Neural progenitor cell (in vitro differentiated cells): ENCODE results near the gene PCDHB16. TPM values are rescaled to one million over a fixed set of nuclear protein-coding genes. Genes with fewer than 3 reads are reported as not detected.
"Not testable (repeated sequence)": the region's sequence is repeated elsewhere in the genome, so short reads cannot be mapped to it uniquely, and the experiment has no call there.

ENCODE experiments used
- DNase-seq: peaks from one replicate; pipeline ENCODE4 v3.0.0-alpha.2; 2016; ENCODE audit warnings: low spot score
- H2AFZ ChIP-seq: fragments of 200-600 bp; sonication (generic); replicated peaks from 2 replicates; pipeline ENCODE4 v1.6.1; 2016; ENCODE audit warnings: antibody characterized with exemption
- H3F3A ChIP-seq: fragments of 200-600 bp; sonication (generic); 2 replicates; pipeline ENCODE4 v1.6.1; 2016; ENCODE audit warnings: antibody characterized with exemption, low read depth
- H3K27ac ChIP-seq: fragments of 200-600 bp; sonication (generic); 2 replicates; pipeline ENCODE4 v1.5.1; 2016; ENCODE audit warnings: mild to moderate bottlenecking
- H3K27me3 ChIP-seq: fragments of 200-600 bp; sonication (generic); 2 replicates; pipeline ENCODE4 v1.6.1; 2016; ENCODE audit warnings: mild to moderate bottlenecking, moderate library complexity
- H3K36me3 ChIP-seq: fragments of 200-600 bp; sonication (generic); 2 replicates; pipeline ENCODE4 v1.5.1; 2016
- H3K4me1 ChIP-seq: fragments of 200-600 bp; sonication (generic); 2 replicates; pipeline ENCODE4 v1.6.1; 2016; ENCODE audit warnings: mixed run types
- H3K4me2 ChIP-seq: fragments of 200-600 bp; sonication (generic); 2 replicates; pipeline ENCODE4 v1.6.1; 2016
- H3K4me3 ChIP-seq: fragments of 200-600 bp; sonication (generic); 2 replicates; pipeline ENCODE4 v1.5.1; 2016
- H3K79me2 ChIP-seq: fragments of 200-600 bp; sonication (generic); 2 replicates; pipeline ENCODE4 v1.6.1; 2016; ENCODE audit warnings: low read depth
- H3K9ac ChIP-seq: fragments of 200-600 bp; sonication (generic); 2 replicates; pipeline ENCODE4 v1.6.1; 2016
- H3K9me3 ChIP-seq: fragments of 200-600 bp; sonication (generic); 2 replicates; pipeline ENCODE4 v1.5.1; 2016; ENCODE audit warnings: low read depth
- H4K20me1 ChIP-seq: fragments of 200-600 bp; sonication (generic); 2 replicates; pipeline ENCODE4 v1.6.1; 2016; ENCODE audit warnings: low read depth
- H3K27ac Mint-ChIP-seq: 3 replicates; pipeline ENCODE4 v1.8.0; 2021; ENCODE audit warnings: mixed read lengths
- H3K27me3 Mint-ChIP-seq: 2 replicates; pipeline ENCODE4 v1.8.0; 2022; ENCODE audit warnings: low read depth, mild to moderate bottlenecking, inconsistent platforms, moderate library complexity, mixed read lengths; ENCODE audit not compliant: insufficient read depth
- H3K36me3 Mint-ChIP-seq: 3 replicates; pipeline ENCODE4 v1.8.0; 2021; ENCODE audit warnings: mixed read lengths
- H3K4me1 Mint-ChIP-seq: 3 replicates; pipeline ENCODE4 v1.8.0; 2021; ENCODE audit warnings: mixed read lengths
- H3K4me3 Mint-ChIP-seq: 3 replicates; pipeline ENCODE4 v1.8.0; 2021; ENCODE audit warnings: mild to moderate bottlenecking, moderate library complexity, mixed read lengths
- H3K9me3 Mint-ChIP-seq: 3 replicates; pipeline ENCODE4 v1.8.0; 2020; ENCODE audit warnings: mixed read lengths
- EZH2 ChIP-seq: fragments of 200-600 bp; sonication (generic); IDR thresholded peaks from 2 replicates; pipeline ENCODE4 v1.6.1; 2017; ENCODE audit warnings: antibody characterized with exemption, mild to moderate bottlenecking, moderate library complexity
- EZH2phosphoT487 ChIP-seq: fragments of 200-600 bp; sonication (generic); IDR thresholded peaks from 2 replicates; pipeline ENCODE4 v1.6.1; 2017; ENCODE audit warnings: antibody characterized with exemption
- total RNA-seq: library from RNA; depleted of rRNA; stranded (reverse); fragments of >200 nt; gene quantifications from 2 replicates; pipeline ENCODE4 v1.2.3, GENCODE V29; 2015; ENCODE audit warnings: low replicate concordance
- TF ChIP-seq, protein P1 (sequence below): fragments of 200-600 bp; sonication (generic); IDR thresholded peaks from 2 replicates; pipeline ENCODE4 v1.5.1; 2017; ENCODE audit warnings: antibody characterized with exemption, mild to moderate bottlenecking

PCDHB16 gene
- total RNA-seq, 1 donor from 2014 or later: 4.5 TPM

DNA sequence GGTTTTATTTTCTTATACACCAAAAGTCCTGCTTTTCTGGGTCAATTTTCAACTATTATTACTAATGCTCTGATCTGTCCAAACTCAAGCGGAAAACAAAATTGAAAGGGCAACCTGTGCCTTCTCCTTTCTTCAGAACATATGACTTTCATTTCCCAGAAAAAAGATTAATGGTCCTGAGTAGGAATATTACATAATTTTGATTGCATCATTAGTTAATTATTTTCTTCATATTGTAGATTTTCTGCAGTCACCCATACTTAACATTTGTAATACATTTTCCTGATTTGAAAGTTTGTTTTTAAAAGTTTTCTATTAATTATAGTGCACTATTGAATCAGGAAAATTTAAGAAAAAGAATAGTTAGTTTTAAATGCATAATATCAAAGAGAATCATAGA is 6.3 kb upstream of the PCDHB16 start:
- Histone ChIP-seq H3K27me3 (no peaks in the 10 kb centered on the region), H4K20me1 (no peaks in the 10 kb centered on the region), H3K36me3 (no peaks in the 10 kb centered on the region), H2AFZ (no peak overlapping the region), H3K4me2 (no peak overlapping the region), H3K4me3 (no peak overlapping the region), H3K9ac (no peak overlapping the region), H3K79me2 (no peaks in the 10 kb centered on the region), H3K9me3 (no peaks in the 10 kb centered on the region), H3F3A (no peaks in the 10 kb centered on the region), H3K27ac (no peak overlapping the region), H3K4me1 (no peaks in the 10 kb centered on the region)
- Mint-ChIP-seq H3K36me3 (no peaks in the 10 kb centered on the region), H3K27ac (no peak overlapping the region), H3K9me3 (peaks cover 21% of the 10 kb centered on the region), H3K4me1 (no peaks in the 10 kb centered on the region), H3K4me3 (no peak overlapping the region), H3K27me3 (peaks cover 6% of the 10 kb centered on the region)
- no peak for DNase-seq
- TF ChIP-seq, protein P1, sequence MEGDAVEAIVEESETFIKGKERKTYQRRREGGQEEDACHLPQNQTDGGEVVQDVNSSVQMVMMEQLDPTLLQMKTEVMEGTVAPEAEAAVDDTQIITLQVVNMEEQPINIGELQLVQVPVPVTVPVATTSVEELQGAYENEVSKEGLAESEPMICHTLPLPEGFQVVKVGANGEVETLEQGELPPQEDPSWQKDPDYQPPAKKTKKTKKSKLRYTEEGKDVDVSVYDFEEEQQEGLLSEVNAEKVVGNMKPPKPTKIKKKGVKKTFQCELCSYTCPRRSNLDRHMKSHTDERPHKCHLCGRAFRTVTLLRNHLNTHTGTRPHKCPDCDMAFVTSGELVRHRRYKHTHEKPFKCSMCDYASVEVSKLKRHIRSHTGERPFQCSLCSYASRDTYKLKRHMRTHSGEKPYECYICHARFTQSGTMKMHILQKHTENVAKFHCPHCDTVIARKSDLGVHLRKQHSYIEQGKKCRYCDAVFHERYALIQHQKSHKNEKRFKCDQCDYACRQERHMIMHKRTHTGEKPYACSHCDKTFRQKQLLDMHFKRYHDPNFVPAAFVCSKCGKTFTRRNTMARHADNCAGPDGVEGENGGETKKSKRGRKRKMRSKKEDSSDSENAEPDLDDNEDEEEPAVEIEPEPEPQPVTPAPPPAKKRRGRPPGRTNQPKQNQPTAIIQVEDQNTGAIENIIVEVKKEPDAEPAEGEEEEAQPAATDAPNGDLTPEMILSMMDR: no peak
- TF ChIP-seq EZH2phosphoT487 (no peak), EZH2 (no peak)

DNA sequence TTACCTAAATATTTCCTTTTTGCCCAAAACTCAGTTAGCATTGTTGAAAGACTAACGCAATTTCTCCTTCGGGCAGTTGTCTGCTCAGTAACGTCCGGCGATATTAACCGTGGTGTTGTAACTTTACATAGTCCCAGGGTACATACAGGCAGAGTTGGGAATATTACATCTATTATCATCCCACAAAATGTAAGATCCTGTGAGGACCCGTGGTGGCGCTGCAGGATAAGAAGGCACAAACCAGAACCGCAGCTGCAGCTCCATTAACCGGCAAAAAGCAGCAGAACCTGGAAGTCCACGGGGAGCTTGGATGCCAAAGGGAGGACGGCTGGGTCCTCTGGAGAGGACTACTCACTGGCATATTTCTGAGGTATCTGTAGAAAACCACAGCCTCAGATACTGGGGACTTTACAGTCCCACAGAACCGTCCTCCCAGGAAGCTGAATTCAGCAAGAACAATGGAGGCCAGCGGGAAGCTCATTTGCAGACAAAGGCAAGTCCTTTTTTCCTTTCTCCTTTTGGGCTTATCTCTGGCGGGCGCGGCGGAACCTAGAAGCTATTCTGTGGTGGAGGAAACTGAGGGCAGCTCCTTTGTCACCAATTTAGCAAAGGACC is 4.5 kb upstream of the PCDHB16 start, which contains the start of gene PCDHB8:
PCDHB8 (plus strand) TSS at position 214 of the 615 bp plus-strand sequence; CDS start at position 459, 245 bp downstream.
- H3K4me1 ChIP-seq, H3K79me2 ChIP-seq, H3K27me3 Mint-ChIP-seq, H3K27ac Mint-ChIP-seq, H3K4me2 ChIP-seq, H3K36me3 ChIP-seq, H3K9me3 ChIP-seq, H3K4me3 ChIP-seq, H3K27me3 ChIP-seq, H3K4me1 Mint-ChIP-seq, H3F3A ChIP-seq, H3K27ac ChIP-seq, H3K9ac ChIP-seq, H3K4me3 Mint-ChIP-seq, H3K36me3 Mint-ChIP-seq, H4K20me1 ChIP-seq, H2AFZ ChIP-seq: not testable (repeated sequence)
- H3K9me3 Mint-ChIP-seq: peaks cover 28% of the 10 kb centered on the region
- peak; percentile 7 for DNase-seq

DNA sequence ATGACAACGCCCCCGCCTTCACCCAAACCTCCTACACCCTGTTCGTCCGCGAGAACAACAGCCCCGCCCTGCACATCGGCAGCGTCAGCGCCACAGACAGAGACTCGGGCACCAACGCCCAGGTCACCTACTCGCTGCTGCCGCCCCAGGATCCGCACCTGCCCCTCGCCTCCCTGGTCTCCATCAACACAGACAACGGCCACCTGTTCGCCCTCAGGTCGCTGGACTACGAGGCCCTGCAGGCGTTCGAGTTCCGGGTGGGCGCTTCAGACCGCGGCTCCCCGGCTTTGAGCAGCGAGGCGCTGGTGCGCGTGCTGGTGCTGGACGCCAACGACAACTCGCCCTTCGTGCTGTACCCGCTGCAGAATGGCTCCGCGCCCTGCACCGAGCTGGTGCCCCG is 2.8 kb upstream of the PCDHB16 start:
- H2AFZ ChIP-seq, H3K27ac Mint-ChIP-seq, H3K36me3 ChIP-seq, H3K4me2 ChIP-seq, H3K79me2 ChIP-seq, H3K4me3 ChIP-seq, DNase-seq, H3K4me1 ChIP-seq, H3K36me3 Mint-ChIP-seq, H3F3A ChIP-seq, H4K20me1 ChIP-seq, H3K27me3 Mint-ChIP-seq, H3K4me3 Mint-ChIP-seq, H3K9me3 ChIP-seq, H3K4me1 Mint-ChIP-seq, H3K9ac ChIP-seq, H3K27ac ChIP-seq, H3K27me3 ChIP-seq: not testable (repeated sequence)
- H3K9me3 Mint-ChIP-seq: peaks cover 25% of the 10 kb centered on the region

GRCh38 chr5:141179876-141180275 is 2.3 kb upstream of the PCDHB16 start:
- H3K36me3 Mint-ChIP-seq: peaks cover 11% of the 10 kb centered on the region
- not testable (repeated sequence) for H3K9ac ChIP-seq, H3K4me1 ChIP-seq, H3K36me3 ChIP-seq, H3K4me3 Mint-ChIP-seq, H4K20me1 ChIP-seq, H3F3A ChIP-seq, H3K27ac Mint-ChIP-seq, H3K27ac ChIP-seq, H3K27me3 ChIP-seq, H2AFZ ChIP-seq, H3K4me1 Mint-ChIP-seq, H3K9me3 ChIP-seq, H3K4me2 ChIP-seq, DNase-seq, H3K79me2 ChIP-seq, H3K4me3 ChIP-seq, H3K27me3 Mint-ChIP-seq
- H3K9me3 Mint-ChIP-seq: peaks cover 30% of the 10 kb centered on the region

- Histone ChIP-seq H3K27me3 (no peaks in the 10 kb centered on the region), H3K9ac (no peak overlapping the region), H4K20me1 (no peaks in the 10 kb centered on the region), H3K36me3 (no peaks in the 10 kb centered on the region), H3K4me3 (no peak overlapping the region), H2AFZ (no peak overlapping the region), H3K4me1 (no peaks in the 10 kb centered on the region), H3K27ac (no peak overlapping the region), H3K9me3 (no peaks in the 10 kb centered on the region), H3K79me2 (no peaks in the 10 kb centered on the region), H3K4me2 (no peak overlapping the region), H3F3A (no peaks in the 10 kb centered on the region)
- peaks cover 6% of the 10 kb centered on the region for H3K27me3 Mint-ChIP-seq
- H3K27ac Mint-ChIP-seq: no peak overlapping the region
- no peak for TF ChIP-seq EZH2
- TF ChIP-seq EZH2phosphoT487: no peak
- TF ChIP-seq, protein P1: no peak
- peaks cover 14% of the 10 kb centered on the region for H3K36me3 Mint-ChIP-seq
- H3K4me3 Mint-ChIP-seq: no peak overlapping the region
- peaks cover 33% of the 10 kb centered on the region for H3K9me3 Mint-ChIP-seq
- no peaks in the 10 kb centered on the region for H3K4me1 Mint-ChIP-seq
- DNase-seq: no peak
Measured at GRCh38 chr5:141180313-141180712, 1.9 kb upstream of the PCDHB16 start.

DNA sequence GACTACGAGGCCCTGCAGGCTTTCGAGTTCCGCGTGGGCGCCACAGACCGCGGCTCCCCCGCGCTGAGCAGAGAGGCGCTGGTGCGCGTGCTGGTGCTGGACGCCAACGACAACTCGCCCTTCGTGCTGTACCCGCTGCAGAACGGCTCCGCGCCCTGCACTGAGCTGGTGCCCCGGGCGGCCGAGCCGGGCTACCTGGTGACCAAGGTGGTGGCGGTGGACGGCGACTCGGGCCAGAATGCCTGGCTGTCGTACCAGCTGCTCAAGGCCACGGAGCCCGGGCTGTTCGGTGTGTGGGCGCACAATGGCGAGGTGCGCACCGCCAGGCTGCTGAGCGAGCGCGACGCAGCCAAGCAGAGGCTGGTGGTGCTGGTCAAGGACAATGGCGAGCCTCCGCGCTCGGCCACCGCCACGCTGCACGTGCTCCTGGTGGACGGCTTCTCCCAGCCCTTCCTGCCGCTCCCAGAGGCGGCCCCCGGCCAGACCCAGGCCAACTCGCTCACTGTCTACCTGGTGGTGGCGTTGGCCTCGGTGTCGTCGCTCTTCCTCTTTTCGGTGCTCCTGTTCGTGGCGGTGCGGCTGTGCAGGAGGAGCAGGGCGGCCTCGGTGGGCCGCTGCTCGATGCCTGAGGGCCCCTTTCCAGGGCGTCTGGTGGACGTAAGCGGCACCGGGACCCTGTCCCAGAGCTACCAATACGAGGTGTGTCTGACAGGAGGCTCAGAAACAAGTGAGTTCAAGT is 2.1 kb downstream of the PCDHB16 start:
- H3K9me3 ChIP-seq, H3K79me2 ChIP-seq, DNase-seq, H3K27me3 ChIP-seq, H3K27ac Mint-ChIP-seq, H2AFZ ChIP-seq, H3K9ac ChIP-seq, H3F3A ChIP-seq, H3K27ac ChIP-seq, H3K36me3 ChIP-seq, H3K4me2 ChIP-seq, H3K4me1 ChIP-seq, H3K27me3 Mint-ChIP-seq, H3K4me3 ChIP-seq, H4K20me1 ChIP-seq, H3K4me3 Mint-ChIP-seq, H3K4me1 Mint-ChIP-seq: not testable (repeated sequence)
- Mint-ChIP-seq H3K9me3 (peaks cover 44% of the 10 kb centered on the region), H3K36me3 (peaks cover 18% of the 10 kb centered on the region)
